NCI-H2171 treated with DMSO at 0.1 percent for 48 hours (cell line): ENCODE results near the gene ZHX3.
"Not testable (repeated sequence)": the region's sequence is repeated elsewhere in the genome, so short reads cannot be mapped to it uniquely, and the experiment has no call there.

Experiments
- DNase-seq: peaks from one replicate; lab custom pipeline; 2025; lab: John Stamatoyannopoulos, UW

The ZHX3 gene

GRCh38 chr20:41259309-41259708, 58.2 kb downstream of the ZHX3 start:
- no peak for DNase-seq

GRCh38 chr20:41258474-41258873, 59.1 kb downstream of the ZHX3 start:
- DNase-seq: no peak

- no peak for DNase-seq
Measured at GRCh38 chr20:41256516-41256915, 61.0 kb downstream of the ZHX3 start.

- DNase-seq: no peak
Measured at GRCh38 chr20:41255655-41256054, 61.9 kb downstream of the ZHX3 start.

GRCh38 chr20:41249411-41250281, 67.9 kb downstream of the ZHX3 start:
- no peak for DNase-seq

GRCh38 chr20:41248368-41249024, 69.0 kb downstream of the ZHX3 start:
- DNase-seq: no peak

- no peak for DNase-seq
Measured at GRCh38 chr20:41247523-41248367, 69.8 kb downstream of the ZHX3 start.

GRCh38 chr20:41245086-41245707, 72.3 kb downstream of the ZHX3 start:
- DNase-seq: peak; percentile 24

GRCh38 chr20:41242807-41243206, 74.7 kb downstream of the ZHX3 start:
- DNase-seq: no peak

- no peak for DNase-seq
Measured at GRCh38 chr20:41242352-41242751, 75.2 kb downstream of the ZHX3 start.

- DNase-seq: not testable (repeated sequence)
Measured at GRCh38 chr20:41237233-41237632, 80.3 kb downstream of the ZHX3 start.

GRCh38 chr20:41236818-41237217, 80.7 kb downstream of the ZHX3 start:
- DNase-seq: not testable (repeated sequence)

- no peak for DNase-seq
Measured at GRCh38 chr20:41234546-41234945, 83.0 kb downstream of the ZHX3 start.

- no peak for DNase-seq
Measured at GRCh38 chr20:41234041-41234440, 83.5 kb downstream of the ZHX3 start.

- peak; percentile 19 for DNase-seq
Measured at GRCh38 chr20:41232973-41233926, 84.3 kb downstream of the ZHX3 start.

- no peak for DNase-seq
Measured at GRCh38 chr20:41231136-41231535, 86.4 kb downstream of the ZHX3 start.

GRCh38 chr20:41230136-41230535, 87.4 kb downstream of the ZHX3 start:
- DNase-seq: no peak

- no peak for DNase-seq
Measured at GRCh38 chr20:41229259-41229658, 88.3 kb downstream of the ZHX3 start.

GRCh38 chr20:41228858-41229257, 88.7 kb downstream of the ZHX3 start:
- peak; percentile 67 for DNase-seq

- no peak for DNase-seq
Measured at GRCh38 chr20:41226426-41226825, 91.1 kb downstream of the ZHX3 start.

GRCh38 chr20:41225091-41225490, 92.4 kb downstream of the ZHX3 start:
- no peak for DNase-seq
